AG09309 (cell line): Measurements from ENCODE around the gene TYW1.
A peak's percentile ranks its signal among the peaks of the same experiment; 100 is the strongest.

Experiments
- DNase-seq: peaks from one replicate; pipeline ENCODE4 v3.0.0-alpha.2; 2010; ENCODE audit warnings: low read depth
- H3K4me3 ChIP-seq: 2 replicates; pipeline ENCODE4 v1.5.1; 2011; ENCODE audit warnings: mild to moderate bottlenecking, low read depth, low read length, moderate library complexity; ENCODE audit not compliant: control insufficient read depth
- CTCF ChIP-seq: IDR thresholded peaks from 2 replicates; pipeline ENCODE4 v1.5.1; 2011; ENCODE audit warnings: mild to moderate bottlenecking, low read depth, low read length, inconsistent platforms; ENCODE audit not compliant: insufficient read depth, control insufficient read depth; ENCODE audit errors: missing control alignments

TYW1 gene, protein sequence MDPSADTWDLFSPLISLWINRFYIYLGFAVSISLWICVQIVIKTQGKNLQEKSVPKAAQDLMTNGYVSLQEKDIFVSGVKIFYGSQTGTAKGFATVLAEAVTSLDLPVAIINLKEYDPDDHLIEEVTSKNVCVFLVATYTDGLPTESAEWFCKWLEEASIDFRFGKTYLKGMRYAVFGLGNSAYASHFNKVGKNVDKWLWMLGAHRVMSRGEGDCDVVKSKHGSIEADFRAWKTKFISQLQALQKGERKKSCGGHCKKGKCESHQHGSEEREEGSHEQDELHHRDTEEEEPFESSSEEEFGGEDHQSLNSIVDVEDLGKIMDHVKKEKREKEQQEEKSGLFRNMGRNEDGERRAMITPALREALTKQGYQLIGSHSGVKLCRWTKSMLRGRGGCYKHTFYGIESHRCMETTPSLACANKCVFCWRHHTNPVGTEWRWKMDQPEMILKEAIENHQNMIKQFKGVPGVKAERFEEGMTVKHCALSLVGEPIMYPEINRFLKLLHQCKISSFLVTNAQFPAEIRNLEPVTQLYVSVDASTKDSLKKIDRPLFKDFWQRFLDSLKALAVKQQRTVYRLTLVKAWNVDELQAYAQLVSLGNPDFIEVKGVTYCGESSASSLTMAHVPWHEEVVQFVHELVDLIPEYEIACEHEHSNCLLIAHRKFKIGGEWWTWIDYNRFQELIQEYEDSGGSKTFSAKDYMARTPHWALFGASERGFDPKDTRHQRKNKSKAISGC

GRCh38 chr7:66996444-66997191, at the start of gene TYW1:
Gene TYW1 (plus strand): TSS chr7:66996833. CDS start chr7:66996979, 146 bp downstream.
- peak; percentile 83 for DNase-seq
- H3K4me3 ChIP-seq: peak within 1 kb of the TSS; percentile 62

- TF ChIP-seq CTCF: no peak
- no peak for DNase-seq
- H3K4me3 ChIP-seq: no peak overlapping the region
These were observed 48.0 kb upstream of the TYW1 start for GRCh38 chr7:66948480-66949109.

- TF ChIP-seq CTCF: no peak
- no peak for DNase-seq
- H3K4me3 ChIP-seq: no peak overlapping the region
These were observed 46.3 kb upstream of the TYW1 start for GRCh38 chr7:66950311-66950710.

DNA sequence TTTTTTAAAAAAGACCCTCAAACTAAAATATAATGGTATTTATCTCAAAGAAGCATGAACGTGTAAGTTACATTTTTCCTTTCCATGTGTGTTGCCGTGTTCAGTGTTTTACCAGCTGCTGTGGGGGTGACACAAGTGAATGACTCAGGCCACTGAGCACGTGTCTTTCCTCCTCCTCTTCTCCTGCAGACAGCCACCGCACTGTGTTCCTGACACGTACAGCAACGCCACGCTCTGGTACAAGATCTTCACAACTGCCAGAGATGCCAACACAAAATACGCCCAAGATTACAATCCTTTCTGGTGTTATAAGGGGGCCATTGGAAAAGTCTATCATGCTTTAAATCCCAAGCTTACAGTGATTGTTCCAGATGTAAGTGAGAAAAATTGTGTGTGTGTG, 45.9 kb upstream of the TYW1 start:
- no peak overlapping the region for H3K4me3 ChIP-seq
- DNase-seq: no peak
- no peak for TF ChIP-seq CTCF

DNA sequence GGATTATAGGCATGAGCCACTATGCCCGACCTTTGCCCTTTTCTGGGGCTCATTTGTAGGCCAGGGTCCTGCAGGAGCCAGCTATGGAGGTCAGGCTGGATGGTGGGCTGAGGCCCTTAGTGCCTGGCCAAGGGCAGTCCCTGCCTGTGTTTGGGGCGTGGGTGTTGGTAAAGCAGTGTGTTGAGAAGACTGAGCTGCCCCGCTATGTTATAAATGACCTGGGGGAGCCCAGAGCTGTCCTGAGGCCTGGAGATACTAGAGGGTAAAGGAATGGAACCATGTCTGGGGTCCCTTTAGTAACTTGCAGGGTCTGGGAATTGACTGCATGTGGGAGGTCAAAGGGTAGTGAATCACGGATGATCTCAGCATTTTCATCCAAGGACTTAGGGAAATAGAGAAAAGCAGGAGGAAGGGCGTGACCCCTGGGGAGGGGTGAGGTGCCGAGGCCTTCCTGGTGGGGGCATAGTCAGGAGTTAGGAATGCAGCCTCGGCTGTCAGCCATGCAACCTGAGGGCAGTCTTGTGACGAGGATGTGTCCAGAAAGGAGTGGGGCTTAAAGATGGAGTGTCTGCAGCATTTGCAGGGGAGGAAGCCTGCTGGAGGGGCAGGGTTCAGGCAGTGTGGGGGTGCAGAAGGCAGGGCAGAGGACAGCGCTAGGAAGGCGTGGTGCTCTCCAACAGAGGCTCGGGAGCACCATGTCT, 44.1 kb upstream of the TYW1 start:
- no peak for TF ChIP-seq CTCF
- DNase-seq: no peak
- no peak overlapping the region for H3K4me3 ChIP-seq

DNA sequence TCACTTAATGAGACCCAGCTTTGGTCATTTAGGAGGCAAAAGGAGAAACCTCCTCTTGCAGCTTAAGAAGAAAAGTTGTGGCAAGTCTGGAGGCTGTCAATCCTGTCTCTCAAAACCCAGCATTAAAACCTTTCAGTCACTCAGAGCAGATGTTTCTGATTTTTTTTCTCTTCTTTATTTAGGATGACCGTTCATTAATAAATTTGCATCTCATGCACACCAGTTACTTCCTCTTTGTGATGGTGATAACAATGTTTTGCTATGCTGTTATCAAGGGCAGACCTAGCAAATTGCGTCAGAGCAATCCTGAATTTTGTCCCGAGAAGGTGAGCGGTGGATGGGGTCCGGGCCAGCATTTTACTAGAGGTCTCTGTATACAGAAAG, 43.6 kb upstream of the TYW1 start:
- no peak for DNase-seq
- no peak overlapping the region for H3K4me3 ChIP-seq
- no peak for TF ChIP-seq CTCF
